PFSK-1 (cell line): ENCODE data around the gene C1orf56.

ENCODE experiments used
- FOXP2 ChIP-seq: optimal IDR thresholded peaks from 2 replicates; pipeline ENCODE3; 2011; ENCODE audit warnings: borderline replicate concordance, control low read depth, inconsistent platforms; ENCODE audit not compliant: insufficient read depth; ENCODE audit errors: extremely low read length, extremely low read depth
- POLR2AphosphoS5 ChIP-seq: IDR thresholded peaks from 2 replicates; pipeline ENCODE4 v1.6.1; 2012; ENCODE audit warnings: low read depth, mild to moderate bottlenecking, control low read depth, low read length, moderate library complexity
- SIN3A ChIP-seq: IDR thresholded peaks from 2 replicates; pipeline ENCODE4 v1.6.1; 2012; ENCODE audit warnings: mild to moderate bottlenecking, low read length, moderate library complexity, borderline replicate concordance; ENCODE audit not compliant: insufficient read depth
- TAF1 ChIP-seq: IDR thresholded peaks from 2 replicates; pipeline ENCODE4 v1.6.1; 2012; ENCODE audit warnings: low read length, control low read depth, borderline replicate concordance; ENCODE audit not compliant: insufficient read depth
- TF ChIP-seq, protein P1 (sequence below), 2 experiments: IDR thresholded peaks; 2 replicates each; pipeline versions ENCODE4 v1.6.1 to v1.8.0; 2011 to 2012; ENCODE audit warnings: low read depth in 2 of 2, low read length in 2 of 2, control low read depth in 1 of 2, inconsistent platforms in 1 of 2, mild to moderate bottlenecking in 1 of 2, moderate library complexity in 1 of 2; ENCODE audit not compliant: insufficient read depth in 1 of 2

C1orf56 gene

DNA sequence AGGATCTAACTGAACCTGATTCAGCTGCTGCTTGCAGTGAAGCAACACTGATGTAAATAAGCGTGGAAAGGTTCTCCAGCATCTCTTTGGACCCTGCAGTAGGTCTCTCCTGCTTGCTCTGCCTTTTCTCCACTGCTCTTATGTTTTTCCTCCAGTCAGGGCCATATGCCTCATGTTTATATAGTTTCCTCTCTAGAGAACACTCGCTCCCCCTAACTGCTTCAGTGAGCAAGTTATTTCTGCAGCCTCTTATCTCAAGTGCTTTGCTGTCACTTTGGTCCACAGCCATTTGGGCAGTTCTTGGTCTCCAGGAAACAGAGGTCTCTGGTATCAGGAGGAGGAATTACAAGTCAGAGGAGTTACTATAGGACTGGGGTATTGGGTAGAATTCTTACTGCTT lies 34.0 kb upstream of the C1orf56 start:
- TF ChIP-seq TAF1: no peak
- TF ChIP-seq, protein P1, sequence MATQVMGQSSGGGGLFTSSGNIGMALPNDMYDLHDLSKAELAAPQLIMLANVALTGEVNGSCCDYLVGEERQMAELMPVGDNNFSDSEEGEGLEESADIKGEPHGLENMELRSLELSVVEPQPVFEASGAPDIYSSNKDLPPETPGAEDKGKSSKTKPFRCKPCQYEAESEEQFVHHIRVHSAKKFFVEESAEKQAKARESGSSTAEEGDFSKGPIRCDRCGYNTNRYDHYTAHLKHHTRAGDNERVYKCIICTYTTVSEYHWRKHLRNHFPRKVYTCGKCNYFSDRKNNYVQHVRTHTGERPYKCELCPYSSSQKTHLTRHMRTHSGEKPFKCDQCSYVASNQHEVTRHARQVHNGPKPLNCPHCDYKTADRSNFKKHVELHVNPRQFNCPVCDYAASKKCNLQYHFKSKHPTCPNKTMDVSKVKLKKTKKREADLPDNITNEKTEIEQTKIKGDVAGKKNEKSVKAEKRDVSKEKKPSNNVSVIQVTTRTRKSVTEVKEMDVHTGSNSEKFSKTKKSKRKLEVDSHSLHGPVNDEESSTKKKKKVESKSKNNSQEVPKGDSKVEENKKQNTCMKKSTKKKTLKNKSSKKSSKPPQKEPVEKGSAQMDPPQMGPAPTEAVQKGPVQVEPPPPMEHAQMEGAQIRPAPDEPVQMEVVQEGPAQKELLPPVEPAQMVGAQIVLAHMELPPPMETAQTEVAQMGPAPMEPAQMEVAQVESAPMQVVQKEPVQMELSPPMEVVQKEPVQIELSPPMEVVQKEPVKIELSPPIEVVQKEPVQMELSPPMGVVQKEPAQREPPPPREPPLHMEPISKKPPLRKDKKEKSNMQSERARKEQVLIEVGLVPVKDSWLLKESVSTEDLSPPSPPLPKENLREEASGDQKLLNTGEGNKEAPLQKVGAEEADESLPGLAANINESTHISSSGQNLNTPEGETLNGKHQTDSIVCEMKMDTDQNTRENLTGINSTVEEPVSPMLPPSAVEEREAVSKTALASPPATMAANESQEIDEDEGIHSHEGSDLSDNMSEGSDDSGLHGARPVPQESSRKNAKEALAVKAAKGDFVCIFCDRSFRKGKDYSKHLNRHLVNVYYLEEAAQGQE (IDR thresholded peaks at IDR 0.05; ENCODE audit: insufficient read depth in 1 of 2, low read depth in 2 of 2, low read length in 2 of 2): no peak
- TF ChIP-seq POLR2AphosphoS5: no peak
- no peak for TF ChIP-seq FOXP2
- TF ChIP-seq SIN3A: no peak

DNA sequence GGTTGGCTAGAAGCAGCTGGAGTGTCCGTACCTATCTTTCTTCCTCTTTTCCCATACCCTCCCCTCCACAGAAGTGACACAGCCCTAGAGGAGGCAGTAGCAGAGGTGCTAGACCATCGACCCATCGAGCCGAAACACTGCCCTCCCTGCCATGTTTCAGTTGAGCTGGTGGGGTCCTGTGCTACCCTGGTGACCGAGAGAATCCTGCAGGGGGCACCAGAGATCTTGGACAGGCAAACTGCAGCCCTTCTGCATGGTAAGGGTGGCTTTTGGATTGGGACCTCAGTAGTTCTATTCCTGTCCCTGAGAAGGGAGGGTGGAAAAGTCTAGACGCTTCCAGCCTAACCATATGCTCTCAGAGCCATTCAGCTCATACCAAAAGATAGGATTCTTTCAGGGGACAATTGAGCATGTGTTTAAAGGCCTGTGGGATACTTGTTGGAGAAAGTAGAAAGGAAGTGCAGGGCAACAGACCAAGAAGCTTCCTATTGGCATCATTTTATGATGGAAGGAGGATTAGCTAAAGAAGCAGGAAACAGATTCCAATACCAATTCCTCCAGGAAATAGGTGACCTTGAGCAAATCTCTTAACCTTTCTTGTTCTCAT lies 22.9 kb upstream of the C1orf56 start:
- TF ChIP-seq TAF1: no peak
- TF ChIP-seq POLR2AphosphoS5: no peak

DNA sequence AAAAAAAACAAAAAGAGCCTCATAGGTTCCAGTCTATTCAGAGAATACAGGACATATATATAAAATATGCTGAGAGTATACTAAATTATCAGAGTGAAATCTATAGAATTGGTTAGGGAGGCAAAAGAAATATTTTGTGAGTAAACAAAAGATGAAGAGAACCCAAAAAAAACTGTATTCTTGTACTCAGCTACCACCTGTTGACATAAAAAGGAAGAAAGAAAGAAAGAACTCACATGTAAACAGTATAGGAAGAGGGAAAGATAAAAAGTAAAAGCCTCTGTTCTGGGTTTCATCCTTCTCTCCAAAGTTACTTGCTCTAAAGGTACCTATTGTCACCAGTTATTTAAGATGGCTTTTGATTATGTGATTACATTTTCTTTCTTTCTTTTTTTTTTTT lies 21.1 kb upstream of the C1orf56 start:
- TF ChIP-seq FOXP2: no peak
- no peak for TF ChIP-seq SIN3A
- no peak for TF ChIP-seq TAF1

DNA sequence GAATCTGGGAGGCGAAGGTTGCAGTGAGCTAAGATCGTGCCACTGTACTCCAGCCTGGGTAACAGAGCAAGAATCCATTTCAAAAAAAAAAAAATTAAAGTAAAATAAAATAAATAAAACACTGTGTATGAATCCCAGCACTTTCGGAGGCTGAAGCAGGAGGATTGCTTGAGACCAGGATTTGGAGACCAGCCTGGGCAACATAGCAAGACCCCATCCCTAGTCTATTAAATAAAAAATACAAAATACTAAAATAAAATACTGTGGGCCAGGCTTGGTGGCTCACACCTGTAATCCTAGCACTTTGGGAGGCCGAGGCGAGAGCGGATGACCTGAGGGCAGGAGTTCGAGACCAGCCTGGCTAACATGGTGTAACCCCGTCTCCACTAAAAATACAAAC lies 15.4 kb upstream of the C1orf56 start:
- TF ChIP-seq, protein P1 (IDR thresholded peaks at IDR 0.05; ENCODE audit: insufficient read depth in 1 of 2, low read depth in 2 of 2, low read length in 2 of 2): no peak
- TF ChIP-seq SIN3A (no peak), TAF1 (no peak), FOXP2 (no peak), POLR2AphosphoS5 (no peak)

DNA sequence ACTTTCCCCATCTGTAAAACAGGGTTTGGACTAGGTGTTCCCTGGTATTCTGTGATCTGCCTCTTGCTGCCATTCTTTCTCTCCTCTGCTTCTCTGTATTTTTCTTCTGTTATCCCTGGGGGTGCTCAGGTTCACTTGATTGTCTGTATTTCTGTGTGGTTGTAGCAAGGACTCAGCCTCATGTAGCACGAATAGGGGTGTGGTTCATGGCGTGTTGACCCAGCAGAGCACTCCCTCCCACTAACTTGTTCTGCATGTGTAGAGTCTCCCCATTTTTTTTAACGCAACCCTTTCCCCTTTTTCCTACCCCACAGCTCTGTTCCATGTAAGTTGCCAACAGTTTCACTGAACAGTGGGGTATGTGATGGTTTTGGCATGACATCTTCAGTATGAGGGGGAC lies 12.4 kb upstream of the C1orf56 start:
- no peak for TF ChIP-seq POLR2AphosphoS5
- no peak for TF ChIP-seq TAF1
- TF ChIP-seq FOXP2: no peak
- no peak for TF ChIP-seq SIN3A
- TF ChIP-seq, protein P1 (IDR thresholded peaks at IDR 0.05; ENCODE audit: insufficient read depth in 1 of 2, low read depth in 2 of 2, low read length in 2 of 2): no peak

DNA sequence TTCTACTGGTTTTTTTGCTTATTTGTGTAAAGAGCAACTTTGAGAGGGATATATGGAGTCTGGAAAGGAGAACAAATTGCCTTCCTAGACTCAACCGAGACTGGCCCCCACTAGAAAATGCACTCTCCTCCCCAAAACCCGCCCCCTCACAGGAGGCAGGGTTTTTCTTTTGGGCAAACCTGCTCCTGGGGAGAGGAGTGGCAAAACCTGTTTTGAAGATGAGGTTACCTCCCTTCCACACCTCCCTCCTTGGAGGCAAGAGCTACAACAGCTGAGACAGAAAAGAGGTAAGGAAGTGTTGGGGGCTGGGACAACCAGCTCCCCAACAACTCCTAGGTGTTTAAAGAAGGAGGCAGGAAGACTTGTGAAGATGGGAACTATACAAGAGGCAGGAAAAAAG lies 11.2 kb upstream of the C1orf56 start, which contains the start of gene BNIPL:
BNIPL (plus strand) TSS at position 231 of the 400 bp plus-strand sequence; CDS start at position 371, 140 bp downstream.
- no peak for TF ChIP-seq POLR2AphosphoS5
- no peak for TF ChIP-seq TAF1
- no peak for TF ChIP-seq FOXP2
- TF ChIP-seq, protein P1 (IDR thresholded peaks at IDR 0.05; ENCODE audit: insufficient read depth in 1 of 2, low read depth in 2 of 2, low read length in 2 of 2): no peak
- TF ChIP-seq SIN3A: no peak
